Fibroblast of lung (primary cell): Measurements from ENCODE around the gene GRHPR. TPM values are rescaled to one million over a fixed set of nuclear protein-coding genes. Genes with fewer than 3 reads are reported as not detected.

Source experiments
- DNase-seq, 2 donors: peaks; one replicate each; pipeline versions ENCODE4 v3.0.0 to v3.0.0-alpha.2; 2010; ENCODE audit warnings: low read depth in 2 of 2
- H2AFZ ChIP-seq: 2 replicates; pipeline ENCODE4 v1.5.1; 2012; ENCODE audit warnings: low read length, control low read depth, inconsistent platforms
- H3K27ac ChIP-seq: 2 replicates; pipeline ENCODE4 v1.5.1; 2011; ENCODE audit warnings: low read length, control low read depth; ENCODE audit not compliant: insufficient read depth
- H3K27me3 ChIP-seq: 2 replicates; pipeline ENCODE4 v1.5.1; 2011; ENCODE audit warnings: mild to moderate bottlenecking, low read length; ENCODE audit not compliant: control insufficient read depth, insufficient read depth
- H3K36me3 ChIP-seq: 2 replicates; pipeline ENCODE4 v1.5.1; 2011; ENCODE audit warnings: low read length; ENCODE audit not compliant: control insufficient read depth, insufficient read depth
- H3K4me1 ChIP-seq: 2 replicates; pipeline ENCODE4 v1.5.1; 2011; ENCODE audit warnings: low read length; ENCODE audit not compliant: control insufficient read depth, insufficient read depth; ENCODE audit errors: extremely low read depth
- H3K4me2 ChIP-seq: 2 replicates; pipeline ENCODE4 v1.5.1; 2011; ENCODE audit warnings: low read length, control low read depth; ENCODE audit not compliant: insufficient read depth; ENCODE audit errors: extremely low read depth
- H3K4me3 ChIP-seq, 4 experiments: fragments of 200-600 bp in 1 of 4; sonication (generic) in 1 of 4; replicated peaks in 1 of 4; 2 replicates each; pipeline ENCODE4 v1.5.1; 2011 to 2016; ENCODE audit warnings: low read length in 4 of 4, low read depth in 3 of 4, mild to moderate bottlenecking in 3 of 4, control low read depth in 2 of 4, inconsistent platforms in 1 of 4, mixed read lengths in 1 of 4; ENCODE audit not compliant: insufficient read depth in 1 of 4; ENCODE audit errors: control extremely low read depth in 1 of 4
- H3K79me2 ChIP-seq: 2 replicates; pipeline ENCODE4 v1.5.1; 2012; ENCODE audit warnings: mild to moderate bottlenecking, low read length, inconsistent platforms; ENCODE audit not compliant: control insufficient read depth, insufficient read depth
- H3K9ac ChIP-seq: 2 replicates; pipeline ENCODE4 v1.5.1; 2011; ENCODE audit warnings: mild to moderate bottlenecking, low read length, control low read depth; ENCODE audit not compliant: insufficient read depth
- H3K9me3 ChIP-seq: 2 replicates; pipeline ENCODE4 v1.5.1; 2012; ENCODE audit warnings: low read depth, low read length; ENCODE audit not compliant: control insufficient read depth, insufficient read depth
- H4K20me1 ChIP-seq: 2 replicates; pipeline ENCODE4 v1.5.1; 2011; ENCODE audit warnings: low read length; ENCODE audit not compliant: control insufficient read depth, insufficient read depth; ENCODE audit errors: extremely low read depth
- EZH2 ChIP-seq: IDR thresholded peaks from 2 replicates; pipeline ENCODE4 v1.5.1; 2012; ENCODE audit warnings: low read length, control low read depth, mild to moderate bottlenecking; ENCODE audit errors: missing control alignments
- polyA plus RNA-seq, 2 donors: library from polyadenylated mRNA; depleted of rRNA in 1 of 2; stranded (reverse) in 1 of 2; unstranded in 1 of 2; fragments of >200 nt; gene quantifications; 2 replicates each; pipeline ENCODE4 v1.2.1, GENCODE V29; 2011 to 2012; ENCODE audit warnings: missing spikeins in 1 of 2
- total RNA-seq: library from RNA; depleted of rRNA; stranded (reverse); fragments of >200 nt; gene quantifications from 2 replicates; pipeline ENCODE4 v1.2.1, GENCODE V29; 2014
- TF ChIP-seq, protein P1 (sequence below), 2 donors: IDR thresholded peaks in 1 of 2; conservative IDR thresholded peaks in 1 of 2; 1 replicate in 1 of 2; 2 replicates in 1 of 2; pipeline ENCODE4 v1.5.1; 2011 to 2012; ENCODE audit warnings: low read length in 2 of 2, control low read depth in 1 of 2, inconsistent platforms in 1 of 2, low read depth in 1 of 2, mild to moderate bottlenecking in 1 of 2

Gene GRHPR
- total and polyA plus RNA-seq, 2 donors (not counting 1 experiment from before 2014, with no cell fraction given): 107 to 108 TPM

DNA sequence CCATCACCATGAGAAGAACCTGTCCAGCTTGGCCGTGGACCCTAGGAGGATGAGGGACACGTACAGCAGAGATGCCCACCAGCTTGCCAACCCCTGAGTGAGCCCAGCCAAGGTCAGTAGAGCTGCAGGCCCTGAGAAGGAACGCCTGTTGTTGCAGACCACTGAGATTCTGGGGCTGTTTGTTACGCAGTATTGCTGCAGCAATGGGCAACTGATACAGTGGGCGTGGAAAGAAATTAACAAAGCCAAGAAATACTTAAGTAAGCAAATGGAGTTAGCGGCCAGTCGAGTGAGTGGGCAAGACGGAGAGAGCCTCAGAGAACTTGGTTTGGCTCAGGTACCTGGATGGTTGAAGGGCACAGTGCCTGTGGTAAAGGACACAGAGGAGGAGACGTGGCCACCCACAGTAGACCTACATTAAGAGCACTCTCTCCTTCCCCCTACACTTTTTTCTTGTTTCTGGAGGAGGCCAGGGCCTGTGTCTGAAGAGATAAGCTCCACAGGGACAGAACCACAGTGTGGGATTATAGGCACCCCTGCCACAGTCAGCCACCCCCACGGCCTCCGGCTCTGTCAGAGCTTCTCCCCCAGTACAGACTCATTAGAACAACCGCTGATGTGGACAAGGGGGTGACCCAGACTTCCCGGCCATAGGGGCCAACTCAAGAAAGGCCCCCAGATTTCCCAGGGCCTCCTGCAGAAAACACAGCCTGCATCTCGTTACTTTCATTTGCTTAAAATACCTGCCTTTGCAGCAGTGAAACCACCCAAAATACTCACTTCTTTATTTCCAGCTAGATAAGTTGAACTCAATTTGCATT lies 40.1 kb upstream of the GRHPR start:
- H3K27ac ChIP-seq: no peak overlapping the region
- TF ChIP-seq, protein P1, sequence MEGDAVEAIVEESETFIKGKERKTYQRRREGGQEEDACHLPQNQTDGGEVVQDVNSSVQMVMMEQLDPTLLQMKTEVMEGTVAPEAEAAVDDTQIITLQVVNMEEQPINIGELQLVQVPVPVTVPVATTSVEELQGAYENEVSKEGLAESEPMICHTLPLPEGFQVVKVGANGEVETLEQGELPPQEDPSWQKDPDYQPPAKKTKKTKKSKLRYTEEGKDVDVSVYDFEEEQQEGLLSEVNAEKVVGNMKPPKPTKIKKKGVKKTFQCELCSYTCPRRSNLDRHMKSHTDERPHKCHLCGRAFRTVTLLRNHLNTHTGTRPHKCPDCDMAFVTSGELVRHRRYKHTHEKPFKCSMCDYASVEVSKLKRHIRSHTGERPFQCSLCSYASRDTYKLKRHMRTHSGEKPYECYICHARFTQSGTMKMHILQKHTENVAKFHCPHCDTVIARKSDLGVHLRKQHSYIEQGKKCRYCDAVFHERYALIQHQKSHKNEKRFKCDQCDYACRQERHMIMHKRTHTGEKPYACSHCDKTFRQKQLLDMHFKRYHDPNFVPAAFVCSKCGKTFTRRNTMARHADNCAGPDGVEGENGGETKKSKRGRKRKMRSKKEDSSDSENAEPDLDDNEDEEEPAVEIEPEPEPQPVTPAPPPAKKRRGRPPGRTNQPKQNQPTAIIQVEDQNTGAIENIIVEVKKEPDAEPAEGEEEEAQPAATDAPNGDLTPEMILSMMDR (conservative IDR thresholded peaks at IDR 0.05 in 1 of 2, IDR thresholded peaks at IDR 0.05 in 1 of 2; ENCODE audit: low read depth in 1 of 2, low read length in 2 of 2): no peak
- TF ChIP-seq EZH2: no peak

GRCh38 chr9:37382982-37383357 lies 39.5 kb upstream of the GRHPR start:
- no peaks in the 10 kb centered on the region for H3K9me3 ChIP-seq
- TF ChIP-seq, protein P1 (conservative IDR thresholded peaks at IDR 0.05 in 1 of 2, IDR thresholded peaks at IDR 0.05 in 1 of 2; ENCODE audit: low read depth in 1 of 2, low read length in 2 of 2): no peak
- TF ChIP-seq EZH2: no peak
- no peak for DNase-seq
- no peaks in the 10 kb centered on the region for H3K36me3 ChIP-seq
- no peak overlapping the region for H3K27ac ChIP-seq
- H4K20me1 ChIP-seq: no peaks in the 10 kb centered on the region
- no peak overlapping the region for H3K9ac ChIP-seq
- H3K4me1 ChIP-seq: no peaks in the 10 kb centered on the region
- H3K4me3 ChIP-seq: no peak overlapping the region
- no peaks in the 10 kb centered on the region for H3K79me2 ChIP-seq
- H3K27me3 ChIP-seq: peaks cover 4% of the 10 kb centered on the region
- no peak overlapping the region for H3K4me2 ChIP-seq
- no peak overlapping the region for H2AFZ ChIP-seq

More for the DNA sequence above, 40.1 kb upstream of the GRHPR start:
- Histone ChIP-seq H3K4me3 (no peak overlapping the region), H3K36me3 (no peaks in the 10 kb centered on the region), H2AFZ (no peak overlapping the region), H3K4me2 (no peak overlapping the region), H4K20me1 (no peaks in the 10 kb centered on the region), H3K9me3 (no peaks in the 10 kb centered on the region), H3K27me3 (peaks cover 5% of the 10 kb centered on the region), H3K79me2 (no peaks in the 10 kb centered on the region), H3K9ac (no peak overlapping the region), H3K4me1 (no peaks in the 10 kb centered on the region)
- DNase-seq: no peak

GRCh38 chr9:37383393-37383792 lies 39.1 kb upstream of the GRHPR start:
- H3K9ac ChIP-seq: no peak overlapping the region
- peaks cover 2% of the 10 kb centered on the region for H3K27me3 ChIP-seq
- H3K4me2 ChIP-seq: no peak overlapping the region
- no peak for TF ChIP-seq EZH2
- TF ChIP-seq, protein P1 (conservative IDR thresholded peaks at IDR 0.05 in 1 of 2, IDR thresholded peaks at IDR 0.05 in 1 of 2; ENCODE audit: low read depth in 1 of 2, low read length in 2 of 2): no peak
- H3K36me3 ChIP-seq: no peaks in the 10 kb centered on the region
- no peaks in the 10 kb centered on the region for H3K9me3 ChIP-seq
- H3K4me1 ChIP-seq: no peaks in the 10 kb centered on the region
- no peak overlapping the region for H2AFZ ChIP-seq
- H4K20me1 ChIP-seq: no peaks in the 10 kb centered on the region
- DNase-seq: no peak
- H3K79me2 ChIP-seq: no peaks in the 10 kb centered on the region
- H3K27ac ChIP-seq: no peak overlapping the region
- no peak overlapping the region for H3K4me3 ChIP-seq
